GM23338 (cell line): ENCODE measurements around the gene TASOR2. TPM values are rescaled to one million over a fixed set of nuclear protein-coding genes. Genes with fewer than 3 reads are reported as not detected.

Experiments used
- CREB1 ChIP-seq: fragments of 250-450 bp; sonication (Bioruptor Pico); IDR thresholded peaks from 2 replicates; pipeline ENCODE4 v1.5.0; 2020; ENCODE audit warnings: low read depth, mild to moderate bottlenecking, moderate library complexity
- EZH2phosphoT487 ChIP-seq: fragments of 200-600 bp; sonication (generic); IDR thresholded peaks from one replicate; pipeline ENCODE4 v1.8.1; 2018; ENCODE audit warnings: antibody characterized with exemption; ENCODE audit not compliant: unreplicated experiment
- JUNB ChIP-seq: IDR thresholded peaks from one replicate; pipeline ENCODE4 v1.6.1; 2016; ENCODE audit warnings: antibody characterized with exemption; ENCODE audit not compliant: unreplicated experiment
- NANOG ChIP-seq: IDR thresholded peaks from 2 replicates; pipeline ENCODE4 v1.6.1; 2016; ENCODE audit warnings: antibody characterized with exemption, borderline replicate concordance
- POLR2AphosphoS5 ChIP-seq: IDR thresholded peaks from 2 replicates; pipeline ENCODE4 v1.6.1; 2016; ENCODE audit warnings: antibody characterized with exemption, low read depth
- ZNF114 ChIP-seq: fragments of 250-450 bp; sonication (Bioruptor Pico); IDR thresholded peaks from 2 replicates; pipeline ENCODE4 v1.5.0; 2020; ENCODE audit warnings: mild to moderate bottlenecking, moderate library complexity
- ZNF331 ChIP-seq: fragments of 250-450 bp; sonication (Bioruptor Pico); IDR thresholded peaks from 2 replicates; pipeline ENCODE4 v1.5.0; 2020; ENCODE audit warnings: low read depth, mild to moderate bottlenecking, moderate library complexity
- polyA plus RNA-seq: library from polyadenylated mRNA; unstranded; fragments of >200 nt; fragmentation: Nextera tagmentation; extraction: Ambion mirVana; gene quantifications from 2 replicates; pipeline ENCODE4 v1.2.1, GENCODE V29; 2016
- total RNA-seq: library from RNA; depleted of rRNA; stranded (reverse); fragments of >200 nt; shearing (Covaris generic); gene quantifications from 2 replicates; pipeline ENCODE4 v1.2.3, GENCODE V29; 2014
- TF ChIP-seq, protein P1 (sequence below): fragments of 250-450 bp; sonication (Bioruptor Pico); IDR thresholded peaks from 2 replicates; pipeline ENCODE4 v1.5.0; 2020; ENCODE audit warnings: mild to moderate bottlenecking, moderate library complexity
- TF ChIP-seq, protein P2 (sequence below), 2 experiments: fragments of 200-600 bp in 1 of 2; sonication (generic) in 1 of 2; conservative IDR thresholded peaks; 2 replicates each; pipeline versions ENCODE4 v1.5.1 to v1.6.1; 2016 to 2017; ENCODE audit warnings: antibody characterized with exemption in 2 of 2, low read depth in 2 of 2, mild to moderate bottlenecking in 2 of 2, moderate library complexity in 1 of 2
- TF ChIP-seq, protein P3 (sequence below): IDR thresholded peaks from 2 replicates; pipeline ENCODE4 v1.6.1; 2016; ENCODE audit warnings: antibody characterized with exemption
- TF ChIP-seq, protein P4 (sequence below): IDR thresholded peaks from one replicate; pipeline ENCODE4 v1.6.1; 2018; ENCODE audit warnings: antibody characterized with exemption; ENCODE audit not compliant: unreplicated experiment

Gene TASOR2
- total and polyA plus RNA-seq, 2 experiments from 2014 or later: 45.2 to 110 TPM

DNA sequence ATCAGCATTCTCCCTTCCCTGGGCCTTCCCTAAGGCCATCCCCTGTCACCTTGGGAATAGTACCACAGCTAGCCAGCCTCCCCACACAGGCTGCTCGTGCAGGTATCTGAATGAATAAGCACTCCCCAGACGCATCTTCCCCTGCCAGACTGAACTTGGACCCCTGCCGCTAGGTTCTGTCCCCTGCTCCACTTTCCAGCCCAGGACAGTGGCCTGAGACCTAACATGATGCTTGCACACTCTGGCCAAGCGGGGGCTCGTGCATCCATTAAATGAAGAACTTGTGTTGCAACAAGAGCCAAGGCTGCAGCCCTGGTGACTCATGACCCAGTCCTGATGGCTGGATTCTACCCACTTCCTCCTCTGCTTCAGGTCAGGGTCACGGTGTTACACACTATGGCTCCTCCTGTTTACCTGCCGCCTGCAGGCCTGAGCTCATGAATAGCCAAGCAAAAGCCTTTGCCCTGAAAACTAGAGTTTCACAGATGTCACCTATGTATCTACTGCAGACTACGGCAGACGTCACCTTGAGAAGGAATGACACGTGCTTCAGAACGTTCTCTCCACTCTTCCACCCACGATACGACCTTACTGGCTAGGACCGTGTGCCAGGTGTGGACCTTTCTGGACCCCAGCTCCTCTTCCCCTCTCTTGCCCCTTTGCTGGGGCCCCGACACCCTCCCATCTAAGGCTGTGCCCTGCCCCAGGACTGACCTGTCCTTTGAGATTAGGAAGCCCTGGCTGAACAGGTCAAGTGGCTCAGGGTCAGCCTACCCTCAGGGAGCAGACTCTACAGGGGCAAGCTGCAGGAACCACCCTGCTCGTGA lies 24.7 kb upstream of the TASOR2 start (continued):
- TF ChIP-seq, protein P1, sequence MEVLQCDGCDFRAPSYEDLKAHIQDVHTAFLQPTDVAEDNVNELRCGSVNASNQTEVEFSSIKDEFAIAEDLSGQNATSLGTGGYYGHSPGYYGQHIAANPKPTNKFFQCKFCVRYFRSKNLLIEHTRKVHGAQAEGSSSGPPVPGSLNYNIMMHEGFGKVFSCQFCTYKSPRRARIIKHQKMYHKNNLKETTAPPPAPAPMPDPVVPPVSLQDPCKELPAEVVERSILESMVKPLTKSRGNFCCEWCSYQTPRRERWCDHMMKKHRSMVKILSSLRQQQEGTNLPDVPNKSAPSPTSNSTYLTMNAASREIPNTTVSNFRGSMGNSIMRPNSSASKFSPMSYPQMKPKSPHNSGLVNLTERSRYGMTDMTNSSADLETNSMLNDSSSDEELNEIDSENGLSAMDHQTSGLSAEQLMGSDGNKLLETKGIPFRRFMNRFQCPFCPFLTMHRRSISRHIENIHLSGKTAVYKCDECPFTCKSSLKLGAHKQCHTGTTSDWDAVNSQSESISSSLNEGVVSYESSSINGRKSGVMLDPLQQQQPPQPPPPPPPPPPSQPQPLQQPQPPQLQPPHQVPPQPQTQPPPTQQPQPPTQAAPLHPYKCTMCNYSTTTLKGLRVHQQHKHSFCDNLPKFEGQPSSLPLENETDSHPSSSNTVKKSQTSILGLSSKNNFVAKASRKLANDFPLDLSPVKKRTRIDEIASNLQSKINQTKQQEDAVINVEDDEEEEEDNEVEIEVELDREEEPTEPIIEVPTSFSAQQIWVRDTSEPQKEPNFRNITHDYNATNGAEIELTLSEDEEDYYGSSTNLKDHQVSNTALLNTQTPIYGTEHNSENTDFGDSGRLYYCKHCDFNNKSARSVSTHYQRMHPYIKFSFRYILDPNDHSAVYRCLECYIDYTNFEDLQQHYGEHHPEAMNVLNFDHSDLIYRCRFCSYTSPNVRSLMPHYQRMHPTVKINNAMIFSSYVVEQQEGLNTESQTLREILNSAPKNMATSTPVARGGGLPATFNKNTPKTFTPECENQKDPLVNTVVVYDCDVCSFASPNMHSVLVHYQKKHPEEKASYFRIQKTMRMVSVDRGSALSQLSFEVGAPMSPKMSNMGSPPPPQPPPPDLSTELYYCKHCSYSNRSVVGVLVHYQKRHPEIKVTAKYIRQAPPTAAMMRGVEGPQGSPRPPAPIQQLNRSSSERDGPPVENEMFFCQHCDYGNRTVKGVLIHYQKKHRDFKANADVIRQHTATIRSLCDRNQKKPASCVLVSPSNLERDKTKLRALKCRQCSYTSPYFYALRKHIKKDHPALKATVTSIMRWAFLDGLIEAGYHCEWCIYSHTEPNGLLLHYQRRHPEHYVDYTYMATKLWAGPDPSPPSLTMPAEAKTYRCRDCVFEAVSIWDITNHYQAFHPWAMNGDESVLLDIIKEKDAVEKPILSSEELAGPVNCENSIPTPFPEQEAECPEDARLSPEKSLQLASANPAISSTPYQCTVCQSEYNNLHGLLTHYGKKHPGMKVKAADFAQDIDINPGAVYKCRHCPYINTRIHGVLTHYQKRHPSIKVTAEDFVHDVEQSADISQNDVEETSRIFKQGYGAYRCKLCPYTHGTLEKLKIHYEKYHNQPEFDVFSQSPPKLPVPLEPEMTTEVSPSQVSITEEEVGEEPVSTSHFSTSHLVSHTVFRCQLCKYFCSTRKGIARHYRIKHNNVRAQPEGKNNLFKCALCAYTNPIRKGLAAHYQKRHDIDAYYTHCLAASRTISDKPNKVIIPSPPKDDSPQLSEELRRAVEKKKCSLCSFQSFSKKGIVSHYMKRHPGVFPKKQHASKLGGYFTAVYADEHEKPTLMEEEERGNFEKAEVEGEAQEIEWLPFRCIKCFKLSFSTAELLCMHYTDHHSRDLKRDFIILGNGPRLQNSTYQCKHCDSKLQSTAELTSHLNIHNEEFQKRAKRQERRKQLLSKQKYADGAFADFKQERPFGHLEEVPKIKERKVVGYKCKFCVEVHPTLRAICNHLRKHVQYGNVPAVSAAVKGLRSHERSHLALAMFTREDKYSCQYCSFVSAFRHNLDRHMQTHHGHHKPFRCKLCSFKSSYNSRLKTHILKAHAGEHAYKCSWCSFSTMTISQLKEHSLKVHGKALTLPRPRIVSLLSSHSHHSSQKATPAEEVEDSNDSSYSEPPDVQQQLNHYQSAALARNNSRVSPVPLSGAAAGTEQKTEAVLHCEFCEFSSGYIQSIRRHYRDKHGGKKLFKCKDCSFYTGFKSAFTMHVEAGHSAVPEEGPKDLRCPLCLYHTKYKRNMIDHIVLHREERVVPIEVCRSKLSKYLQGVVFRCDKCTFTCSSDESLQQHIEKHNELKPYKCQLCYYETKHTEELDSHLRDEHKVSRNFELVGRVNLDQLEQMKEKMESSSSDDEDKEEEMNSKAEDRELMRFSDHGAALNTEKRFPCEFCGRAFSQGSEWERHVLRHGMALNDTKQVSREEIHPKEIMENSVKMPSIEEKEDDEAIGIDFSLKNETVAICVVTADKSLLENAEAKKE (CRISPR knock-in tag): no peak
- TF ChIP-seq JUNB (no peak), POLR2AphosphoS5 (no peak), ZNF331 (CRISPR knock-in tag) (no peak), CREB1 (CRISPR knock-in tag) (no peak), ZNF114 (CRISPR knock-in tag) (no peak), EZH2phosphoT487 (no peak), NANOG (no peak)
- TF ChIP-seq, protein P2, sequence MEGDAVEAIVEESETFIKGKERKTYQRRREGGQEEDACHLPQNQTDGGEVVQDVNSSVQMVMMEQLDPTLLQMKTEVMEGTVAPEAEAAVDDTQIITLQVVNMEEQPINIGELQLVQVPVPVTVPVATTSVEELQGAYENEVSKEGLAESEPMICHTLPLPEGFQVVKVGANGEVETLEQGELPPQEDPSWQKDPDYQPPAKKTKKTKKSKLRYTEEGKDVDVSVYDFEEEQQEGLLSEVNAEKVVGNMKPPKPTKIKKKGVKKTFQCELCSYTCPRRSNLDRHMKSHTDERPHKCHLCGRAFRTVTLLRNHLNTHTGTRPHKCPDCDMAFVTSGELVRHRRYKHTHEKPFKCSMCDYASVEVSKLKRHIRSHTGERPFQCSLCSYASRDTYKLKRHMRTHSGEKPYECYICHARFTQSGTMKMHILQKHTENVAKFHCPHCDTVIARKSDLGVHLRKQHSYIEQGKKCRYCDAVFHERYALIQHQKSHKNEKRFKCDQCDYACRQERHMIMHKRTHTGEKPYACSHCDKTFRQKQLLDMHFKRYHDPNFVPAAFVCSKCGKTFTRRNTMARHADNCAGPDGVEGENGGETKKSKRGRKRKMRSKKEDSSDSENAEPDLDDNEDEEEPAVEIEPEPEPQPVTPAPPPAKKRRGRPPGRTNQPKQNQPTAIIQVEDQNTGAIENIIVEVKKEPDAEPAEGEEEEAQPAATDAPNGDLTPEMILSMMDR (conservative IDR thresholded peaks at IDR 0.05; ENCODE audit: low read depth in 2 of 2): no peak
- TF ChIP-seq, protein P3, sequence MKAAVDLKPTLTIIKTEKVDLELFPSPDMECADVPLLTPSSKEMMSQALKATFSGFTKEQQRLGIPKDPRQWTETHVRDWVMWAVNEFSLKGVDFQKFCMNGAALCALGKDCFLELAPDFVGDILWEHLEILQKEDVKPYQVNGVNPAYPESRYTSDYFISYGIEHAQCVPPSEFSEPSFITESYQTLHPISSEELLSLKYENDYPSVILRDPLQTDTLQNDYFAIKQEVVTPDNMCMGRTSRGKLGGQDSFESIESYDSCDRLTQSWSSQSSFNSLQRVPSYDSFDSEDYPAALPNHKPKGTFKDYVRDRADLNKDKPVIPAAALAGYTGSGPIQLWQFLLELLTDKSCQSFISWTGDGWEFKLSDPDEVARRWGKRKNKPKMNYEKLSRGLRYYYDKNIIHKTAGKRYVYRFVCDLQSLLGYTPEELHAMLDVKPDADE: no peak
- TF ChIP-seq, protein P4, sequence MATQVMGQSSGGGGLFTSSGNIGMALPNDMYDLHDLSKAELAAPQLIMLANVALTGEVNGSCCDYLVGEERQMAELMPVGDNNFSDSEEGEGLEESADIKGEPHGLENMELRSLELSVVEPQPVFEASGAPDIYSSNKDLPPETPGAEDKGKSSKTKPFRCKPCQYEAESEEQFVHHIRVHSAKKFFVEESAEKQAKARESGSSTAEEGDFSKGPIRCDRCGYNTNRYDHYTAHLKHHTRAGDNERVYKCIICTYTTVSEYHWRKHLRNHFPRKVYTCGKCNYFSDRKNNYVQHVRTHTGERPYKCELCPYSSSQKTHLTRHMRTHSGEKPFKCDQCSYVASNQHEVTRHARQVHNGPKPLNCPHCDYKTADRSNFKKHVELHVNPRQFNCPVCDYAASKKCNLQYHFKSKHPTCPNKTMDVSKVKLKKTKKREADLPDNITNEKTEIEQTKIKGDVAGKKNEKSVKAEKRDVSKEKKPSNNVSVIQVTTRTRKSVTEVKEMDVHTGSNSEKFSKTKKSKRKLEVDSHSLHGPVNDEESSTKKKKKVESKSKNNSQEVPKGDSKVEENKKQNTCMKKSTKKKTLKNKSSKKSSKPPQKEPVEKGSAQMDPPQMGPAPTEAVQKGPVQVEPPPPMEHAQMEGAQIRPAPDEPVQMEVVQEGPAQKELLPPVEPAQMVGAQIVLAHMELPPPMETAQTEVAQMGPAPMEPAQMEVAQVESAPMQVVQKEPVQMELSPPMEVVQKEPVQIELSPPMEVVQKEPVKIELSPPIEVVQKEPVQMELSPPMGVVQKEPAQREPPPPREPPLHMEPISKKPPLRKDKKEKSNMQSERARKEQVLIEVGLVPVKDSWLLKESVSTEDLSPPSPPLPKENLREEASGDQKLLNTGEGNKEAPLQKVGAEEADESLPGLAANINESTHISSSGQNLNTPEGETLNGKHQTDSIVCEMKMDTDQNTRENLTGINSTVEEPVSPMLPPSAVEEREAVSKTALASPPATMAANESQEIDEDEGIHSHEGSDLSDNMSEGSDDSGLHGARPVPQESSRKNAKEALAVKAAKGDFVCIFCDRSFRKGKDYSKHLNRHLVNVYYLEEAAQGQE: no peak
